Colonic mucosa (tissue), 4 donors: ENCODE data around the gene DTNB. TPM values are rescaled to one million over a fixed set of nuclear protein-coding genes. Genes with fewer than 3 reads are reported as not detected.

ENCODE experiments used
- DNase-seq: peaks from one replicate; pipeline ENCODE4 v3.0.0-alpha.2; 2020
- H3K27ac ChIP-seq: fragments of 200-600 bp; one replicate; pipeline ENCODE4 v1.8.0; 2021
- H3K27me3 ChIP-seq: fragments of 200-600 bp; one replicate; pipeline ENCODE4 v1.8.0; 2021
- H3K36me3 ChIP-seq: fragments of 200-600 bp; one replicate; pipeline ENCODE4 v1.8.0; 2021
- H3K4me1 ChIP-seq: fragments of 200-600 bp; one replicate; pipeline ENCODE4 v1.8.0; 2021; ENCODE audit warnings: mild to moderate bottlenecking
- H3K4me3 ChIP-seq: fragments of 200-600 bp; one replicate; pipeline ENCODE4 v1.8.0; 2021
- H3K9ac ChIP-seq, 2 donors: one replicate each; pipeline ENCODE4 v1.7.0; 2013; ENCODE audit warnings: control low read depth in 2 of 2, low read depth in 2 of 2, low read length in 2 of 2
- H3K9me3 ChIP-seq: fragments of 200-600 bp; one replicate; pipeline ENCODE4 v1.8.0; 2021
- intact Hi-C: fragments of 100-400 bp; cut with DNase I; formaldehyde crosslinking; loops from one replicate; pipeline ENCODE4 v1.14.1; 2022
- total RNA-seq, 2 donors: library from RNA; stranded (reverse); fragmentation: NEBNext Ultra II Directional in 1 of 2; extraction: Animal tissue kit (Norgen Biotek cat#: 25700) in 1 of 2; gene quantifications; one replicate each; pipeline ENCODE4 v1.2.1, GENCODE V29; 2021
- TF ChIP-seq, protein P1 (sequence below): fragments of 200-600 bp; IDR thresholded peaks from one replicate; pipeline ENCODE4 v1.8.0; 2022; ENCODE audit warnings: antibody characterized with exemption, mild to moderate bottlenecking
- donor health status: healthy.
- donor health status: DM: no; HTN: no; CAD: no.
- donor health status: DM: no; HTN: no; CAD: no.

Gene DTNB
- total RNA-seq, 2 donors from 2014 or later: 5.2 to 9.3 TPM

GRCh38 chr2:25482341-25482740 lies 191.0 kb downstream of the DTNB start:
- H3K9ac ChIP-seq: no peak overlapping the region
- no peak for DNase-seq
- H3K27me3 ChIP-seq: no peaks in the 10 kb centered on the region
- H3K9me3 ChIP-seq: no peaks in the 10 kb centered on the region
- H3K4me1 ChIP-seq: no peaks in the 10 kb centered on the region
- no peaks in the 10 kb centered on the region for H3K36me3 ChIP-seq
- intact Hi-C loops: no loop called here
- no peak overlapping the region for H3K4me3 ChIP-seq
- TF ChIP-seq, protein P1, sequence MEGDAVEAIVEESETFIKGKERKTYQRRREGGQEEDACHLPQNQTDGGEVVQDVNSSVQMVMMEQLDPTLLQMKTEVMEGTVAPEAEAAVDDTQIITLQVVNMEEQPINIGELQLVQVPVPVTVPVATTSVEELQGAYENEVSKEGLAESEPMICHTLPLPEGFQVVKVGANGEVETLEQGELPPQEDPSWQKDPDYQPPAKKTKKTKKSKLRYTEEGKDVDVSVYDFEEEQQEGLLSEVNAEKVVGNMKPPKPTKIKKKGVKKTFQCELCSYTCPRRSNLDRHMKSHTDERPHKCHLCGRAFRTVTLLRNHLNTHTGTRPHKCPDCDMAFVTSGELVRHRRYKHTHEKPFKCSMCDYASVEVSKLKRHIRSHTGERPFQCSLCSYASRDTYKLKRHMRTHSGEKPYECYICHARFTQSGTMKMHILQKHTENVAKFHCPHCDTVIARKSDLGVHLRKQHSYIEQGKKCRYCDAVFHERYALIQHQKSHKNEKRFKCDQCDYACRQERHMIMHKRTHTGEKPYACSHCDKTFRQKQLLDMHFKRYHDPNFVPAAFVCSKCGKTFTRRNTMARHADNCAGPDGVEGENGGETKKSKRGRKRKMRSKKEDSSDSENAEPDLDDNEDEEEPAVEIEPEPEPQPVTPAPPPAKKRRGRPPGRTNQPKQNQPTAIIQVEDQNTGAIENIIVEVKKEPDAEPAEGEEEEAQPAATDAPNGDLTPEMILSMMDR: no peak
- no peak overlapping the region for H3K27ac ChIP-seq

DNA sequence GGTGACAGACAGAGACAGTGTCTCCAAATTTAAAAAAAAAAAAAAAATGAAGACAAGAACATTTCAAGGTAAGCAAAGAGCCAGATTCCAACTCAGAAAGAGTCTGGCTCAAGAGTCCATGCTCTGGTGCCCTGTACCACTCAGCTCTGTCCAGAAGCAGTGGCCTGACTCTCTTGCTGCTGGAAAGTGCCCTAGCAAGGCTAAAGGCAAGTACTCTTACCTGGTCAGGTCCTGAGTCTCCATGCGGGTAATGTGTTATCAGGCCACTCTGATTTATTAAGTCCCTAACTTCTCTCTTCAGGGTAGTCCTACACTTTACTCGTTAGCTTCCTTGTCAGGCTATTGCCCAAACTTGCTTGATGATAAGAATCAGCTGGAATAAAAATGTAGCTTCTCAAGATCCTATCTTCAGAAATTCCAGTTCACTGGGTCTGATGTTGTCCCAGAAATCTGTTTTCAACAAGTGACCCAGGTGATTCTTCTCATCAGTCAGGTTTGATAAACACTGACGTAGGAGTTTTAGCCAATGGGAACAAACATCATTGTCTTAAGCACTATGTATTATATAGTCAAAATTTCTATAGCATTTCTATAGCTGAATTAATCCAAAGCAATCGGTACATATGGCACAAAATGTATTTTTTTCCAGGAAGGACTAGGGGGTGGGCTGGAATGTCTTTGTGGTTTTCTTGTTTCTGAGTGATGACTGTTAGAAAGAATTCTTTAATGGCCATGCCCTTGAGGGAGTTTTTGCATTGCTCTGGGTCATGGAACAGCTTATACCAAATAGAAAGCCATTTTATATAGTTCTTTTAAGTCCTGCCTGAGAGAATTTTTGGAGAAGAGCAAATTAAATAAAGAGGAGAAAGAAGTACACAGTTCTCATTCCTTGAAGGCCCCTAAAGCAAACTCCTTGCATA lies 191.7 kb downstream of the DTNB start:
- intact Hi-C loops: no loop called here
- Histone ChIP-seq H3K4me3 (no peak overlapping the region), H3K4me1 (no peaks in the 10 kb centered on the region), H3K9ac (no peak overlapping the region), H3K9me3 (no peaks in the 10 kb centered on the region), H3K27me3 (no peaks in the 10 kb centered on the region), H3K36me3 (no peaks in the 10 kb centered on the region), H3K27ac (no peak overlapping the region)
- TF ChIP-seq, protein P1: no peak
- DNase-seq: no peak

DNA sequence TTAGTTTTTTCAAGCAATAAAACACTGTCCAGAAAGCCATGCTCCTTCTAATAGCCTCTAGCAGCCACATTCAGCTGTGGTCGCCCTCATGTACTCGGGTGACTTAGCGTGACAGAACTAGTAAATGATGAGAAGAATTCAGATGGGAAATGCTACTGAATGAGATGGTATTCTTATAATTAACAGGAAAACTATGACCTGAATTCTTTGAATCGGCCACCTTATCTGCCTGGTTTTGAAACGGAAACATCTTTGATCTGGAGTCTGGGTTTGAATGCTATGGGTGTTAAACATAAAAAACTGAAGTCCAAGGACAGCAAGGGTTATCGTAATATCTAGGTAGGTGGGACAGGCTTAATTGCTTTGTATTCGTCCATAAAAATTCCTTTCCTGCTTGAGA lies 192.8 kb downstream of the DTNB start:
- Histone ChIP-seq H3K9me3 (no peaks in the 10 kb centered on the region), H3K9ac (no peak overlapping the region), H3K4me3 (no peak overlapping the region), H3K4me1 (no peaks in the 10 kb centered on the region), H3K27ac (no peak overlapping the region), H3K36me3 (no peaks in the 10 kb centered on the region), H3K27me3 (no peaks in the 10 kb centered on the region)
- intact Hi-C loops: no loop called here
- TF ChIP-seq, protein P1: no peak
- no peak for DNase-seq

GRCh38 chr2:25479761-25480160 lies 193.6 kb downstream of the DTNB start:
- H3K9me3 ChIP-seq: no peaks in the 10 kb centered on the region
- no peaks in the 10 kb centered on the region for H3K36me3 ChIP-seq
- H3K9ac ChIP-seq: no peak overlapping the region
- TF ChIP-seq, protein P1: no peak
- no peaks in the 10 kb centered on the region for H3K27me3 ChIP-seq
- H3K27ac ChIP-seq: no peak overlapping the region
- no peak overlapping the region for H3K4me3 ChIP-seq
- no peak for DNase-seq
- H3K4me1 ChIP-seq: no peaks in the 10 kb centered on the region
- intact Hi-C loops: no loop called here

DNA sequence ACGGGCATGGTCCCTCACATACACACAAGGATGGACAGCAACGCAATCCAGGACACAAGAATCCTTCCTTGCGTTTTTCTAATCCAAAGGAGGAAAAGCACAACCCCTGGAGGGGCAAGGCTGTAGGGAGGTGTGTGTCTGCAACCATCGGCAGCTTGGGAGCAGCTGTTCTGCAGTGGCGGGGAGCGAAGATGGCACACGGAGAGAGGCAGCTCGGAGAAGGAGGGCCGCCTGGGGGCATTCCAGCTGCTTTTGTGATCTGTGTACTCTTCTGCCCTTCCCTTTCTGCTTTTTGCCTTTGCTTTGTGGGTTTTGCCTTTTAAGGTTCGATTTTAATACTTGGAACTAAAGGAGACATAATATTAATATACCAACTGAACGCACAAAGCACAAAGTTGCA lies 194.6 kb downstream of the DTNB start:
- intact Hi-C loops: no loop called here
- DNase-seq: no peak
- H3K27me3 ChIP-seq: no peaks in the 10 kb centered on the region

More for the DNA sequence above, 194.6 kb downstream of the DTNB start:
- no peak overlapping the region for H3K4me3 ChIP-seq
- H3K9me3 ChIP-seq: no peaks in the 10 kb centered on the region
- no peaks in the 10 kb centered on the region for H3K4me1 ChIP-seq
- H3K36me3 ChIP-seq: no peaks in the 10 kb centered on the region
- no peak overlapping the region for H3K9ac ChIP-seq
- TF ChIP-seq, protein P1: no peak
- H3K27ac ChIP-seq: no peak overlapping the region
